ENCODE measurements around the gene SLC22A23.

The SLC22A23 gene

GRCh38 chr6:3408665-3409064 lies 48.2 kb downstream of the SLC22A23 start:
- TF ChIP-seq CTCF (IDR thresholded peaks at IDR 0.05; ENCODE audit: low read depth, low read length): no peak
- no peak overlapping the region for H3K4me3 ChIP-seq (ENCODE audit: low read depth, low read length)

GRCh38 chr6:3407840-3408239 lies 49.0 kb downstream of the SLC22A23 start:
- no peak overlapping the region for H3K4me3 ChIP-seq (ENCODE audit: low read depth, low read length)
- TF ChIP-seq CTCF (IDR thresholded peaks at IDR 0.05; ENCODE audit: low read depth, low read length): no peak

- TF ChIP-seq CTCF (IDR thresholded peaks at IDR 0.05; ENCODE audit: low read depth, low read length): no peak
- no peak overlapping the region for H3K4me3 ChIP-seq (ENCODE audit: low read depth, low read length)
Measured at GRCh38 chr6:3406891-3407809, 49.7 kb downstream of the SLC22A23 start.

- no peak overlapping the region for H3K4me3 ChIP-seq (ENCODE audit: low read depth, low read length)
- TF ChIP-seq CTCF (IDR thresholded peaks at IDR 0.05; ENCODE audit: low read depth, low read length): no peak
Measured at GRCh38 chr6:3406362-3406821, 50.5 kb downstream of the SLC22A23 start.

GRCh38 chr6:3405679-3406078 lies 51.2 kb downstream of the SLC22A23 start:
- no peak overlapping the region for H3K4me3 ChIP-seq (ENCODE audit: low read depth, low read length)
- no peak for TF ChIP-seq CTCF (IDR thresholded peaks at IDR 0.05; ENCODE audit: low read depth, low read length)

GRCh38 chr6:3405182-3405518 lies 51.7 kb downstream of the SLC22A23 start:
- H3K4me3 ChIP-seq (ENCODE audit: low read depth, low read length): no peak overlapping the region
- no peak for TF ChIP-seq CTCF (IDR thresholded peaks at IDR 0.05; ENCODE audit: low read depth, low read length)

All from WI38 (cell line).